Activated CD4-positive, alpha-beta T cell treated with anti-CD3 and anti-CD28 coated beads for 36 hours (primary cell): ENCODE data around the gene NOB1. TPM values are rescaled to one million over a fixed set of nuclear protein-coding genes. Genes with fewer than 3 reads are reported as not detected.
A peak's percentile ranks its signal among the peaks of the same experiment; 100 is the strongest.
"Not testable (repeated sequence)": the region's sequence is repeated elsewhere in the genome, so short reads cannot be mapped to it uniquely, and the experiment has no call there.

Source experiments
- ATAC-seq: fragments of 200-7000 bp; cut with Tn5 transposase; one replicate; pipeline ENCODE4 v1.10.0; 2021; ENCODE audit warnings: mild to moderate bottlenecking, moderate library complexity
- CTCF ChIA-PET: fragments of 350-600 bp; sonication (Branson Sonifier 250); formaldehyde crosslinking; loops from one replicate; lab custom pipeline; 2021; ENCODE audit warnings: antibody characterized with exemption; lab: Charles Lee
- POLR2A ChIA-PET: fragments of 350-600 bp; sonication (Branson Sonifier 250); formaldehyde crosslinking; loops from one replicate; lab custom pipeline; 2021; ENCODE audit warnings: antibody characterized with exemption, inconsistent platforms; lab: Charles Lee
- DNase-seq: peaks from one replicate; pipeline ENCODE4 v3.0.0-alpha.2; 2020
- H3K27ac Mint-ChIP-seq: one replicate; pipeline ENCODE4 v1.8.0; 2021; ENCODE audit warnings: mixed read lengths
- H3K27me3 Mint-ChIP-seq: one replicate; pipeline ENCODE4 v1.8.0; 2021; ENCODE audit warnings: mixed read lengths
- H3K36me3 Mint-ChIP-seq: one replicate; pipeline ENCODE4 v1.8.0; 2021; ENCODE audit warnings: low read depth, mixed read lengths
- H3K4me1 Mint-ChIP-seq: one replicate; pipeline ENCODE4 v1.8.0; 2021; ENCODE audit warnings: mixed read lengths
- H3K4me3 Mint-ChIP-seq: one replicate; pipeline ENCODE4 v1.8.0; 2021; ENCODE audit warnings: mild to moderate bottlenecking, moderate library complexity, mixed read lengths
- H3K9me3 Mint-ChIP-seq: one replicate; pipeline ENCODE4 v1.8.0; 2021; ENCODE audit warnings: low read depth, mixed read lengths
- intact Hi-C, 2 experiments: fragments of 100-400 bp; cut with DNase I in 1 of 2; cut with micrococcal nuclease in 1 of 2; formaldehyde crosslinking; loops; one replicate each; pipeline versions ENCODE4 v1.14.2 to v1.15.1; 2022 to 2024; cut with DNase I, micrococcal nuclease
- total RNA-seq, 2 experiments: library from RNA; stranded (reverse); gene quantifications; one replicate each; pipeline ENCODE4 v1.2.3, GENCODE V29; 2021

The NOB1 gene
- 100 to 1,000 TPM; 109 to 112 TPM for total RNA-seq

DNA sequence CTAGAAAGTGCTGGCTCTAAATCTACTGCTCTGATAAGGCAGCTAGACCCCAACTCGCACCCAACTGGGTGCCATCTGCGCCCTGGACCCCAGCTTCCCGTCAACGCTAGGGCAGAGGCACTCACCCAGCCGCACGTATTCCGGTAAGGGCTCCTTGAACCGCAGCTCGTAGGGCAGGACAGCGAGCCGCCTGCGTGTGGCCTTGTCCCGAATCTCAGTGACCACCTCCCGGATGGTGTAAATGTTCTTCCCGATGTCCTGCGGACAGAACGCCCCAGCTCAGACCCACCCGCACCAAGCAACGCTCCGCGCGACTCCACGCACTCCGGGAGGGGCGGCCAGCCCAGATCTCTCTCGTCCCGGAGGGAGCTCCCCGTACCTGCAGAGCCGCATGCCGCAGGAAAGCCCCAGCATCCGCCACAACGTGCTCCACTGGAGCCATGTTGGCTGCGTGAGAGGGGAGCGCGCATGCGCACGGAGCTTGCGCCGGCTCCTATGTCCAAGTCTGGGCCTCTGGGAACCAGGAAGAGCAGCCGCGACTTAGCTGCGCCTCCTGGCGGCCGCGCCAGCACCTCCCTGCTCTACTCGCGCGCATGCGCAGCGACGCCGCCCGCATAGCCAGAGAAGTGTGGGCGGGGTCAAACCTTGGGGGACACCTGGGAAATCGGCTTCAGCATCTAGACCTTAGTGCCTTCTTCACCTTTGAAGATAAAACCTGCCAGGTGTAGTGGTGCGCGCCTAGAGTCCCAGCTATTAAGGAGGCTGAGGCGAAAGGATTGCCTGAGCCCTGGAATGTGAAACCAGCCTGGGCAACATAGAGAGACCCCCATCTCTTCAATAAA, at the start of gene NOB1:
TSS of gene NOB1 (minus strand) at position 458 of the 842 bp plus-strand sequence. CDS start at position 442, 16 bp downstream.
- peak within 1 kb of the TSS; percentile 98 for H3K27ac Mint-ChIP-seq
- DNase-seq (peak; percentile 99), ATAC-seq (peak; percentile 98)
- intact Hi-C loops: loop anchor here (1.0 to 2.0 kb wide), 7 partner anchors 28 to 444 kb away; partner anchors contain the start of genes NQO1 (in 2 of the 2), NFAT5 (in 1 of the 2) and VPS4A (in 1 of the 2)
- H3K9me3 Mint-ChIP-seq: no peaks in the 10 kb centered on the region
- H3K4me3 Mint-ChIP-seq: peak within 1 kb of the TSS; percentile 96
- POLR2A ChIA-PET: interaction anchor here (0.6 to 1.4 kb wide), 4 partner anchors 9 to 358 kb away, joined by 3 to 5 read pairs (median 3); partner anchors contain the start of gene NQO1
- CTCF ChIA-PET: interaction anchor here (0.6 to 3.1 kb wide), 29 partner anchors 8 to 881 kb away, joined by 3 to 40 read pairs (median 4); partner anchors contain the start of genes NQO1, TMED6 and WWP2
- H3K4me1 Mint-ChIP-seq: peaks cover 21% of the 10 kb centered on the region
- H3K36me3 Mint-ChIP-seq: peaks cover 34% of the 10 kb centered on the region
- H3K27me3 Mint-ChIP-seq: no peaks in the 10 kb centered on the region

DNA sequence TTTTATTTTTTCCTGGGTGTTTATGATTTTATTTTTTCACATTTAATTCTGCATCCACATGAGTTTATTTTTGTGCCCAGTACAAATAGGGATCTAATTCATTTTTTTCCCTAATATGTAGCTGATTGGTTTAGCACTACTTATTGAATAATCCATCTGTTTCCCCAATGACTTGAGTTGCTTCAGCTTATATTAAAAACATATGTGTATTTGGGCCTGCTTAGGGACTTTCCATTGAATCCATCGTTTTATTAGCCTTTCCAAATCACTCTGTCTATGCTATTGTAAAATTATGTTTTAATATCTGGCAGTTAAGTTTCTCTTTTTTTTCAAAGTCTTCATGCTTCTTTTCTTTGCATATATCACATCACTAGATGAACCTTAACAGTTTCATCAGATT, 49.6 kb upstream of the NOB1 start:
- H3K27me3 Mint-ChIP-seq: no peaks in the 10 kb centered on the region
- no peak overlapping the region for H3K27ac Mint-ChIP-seq
- DNase-seq: no peak
- ChIA-PET CTCF (no interaction called here), POLR2A (no interaction called here)
- H3K4me3 Mint-ChIP-seq: no peak overlapping the region
- intact Hi-C loops: no loop called here
- no peaks in the 10 kb centered on the region for H3K4me1 Mint-ChIP-seq
- peaks cover 14% of the 10 kb centered on the region for H3K36me3 Mint-ChIP-seq
- no peak for ATAC-seq
- no peaks in the 10 kb centered on the region for H3K9me3 Mint-ChIP-seq

DNA sequence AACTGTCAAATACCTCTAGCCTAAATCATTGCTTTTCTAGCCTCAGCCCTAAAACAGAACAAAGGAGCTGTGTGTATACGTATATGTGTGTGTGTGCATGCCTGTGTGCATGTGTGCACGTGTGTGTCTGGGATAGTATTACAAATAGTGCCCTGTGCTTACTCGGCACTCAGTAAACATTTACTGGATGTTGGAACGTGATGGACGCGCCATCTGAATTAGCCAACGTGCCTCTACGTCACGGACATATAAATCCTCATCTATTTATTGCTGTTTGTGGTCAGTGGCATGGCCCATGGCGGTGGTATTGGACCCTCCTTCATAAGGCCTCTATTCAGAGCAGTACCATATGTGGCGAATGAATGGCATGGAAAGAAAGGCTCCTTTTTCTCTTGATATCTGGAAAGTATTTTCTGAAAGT, 44.9 kb upstream of the NOB1 start:
- H3K9me3 Mint-ChIP-seq: no peaks in the 10 kb centered on the region
- DNase-seq (no peak), ATAC-seq (no peak)
- H3K36me3 Mint-ChIP-seq: peaks cover 17% of the 10 kb centered on the region
- H3K4me1 Mint-ChIP-seq: no peaks in the 10 kb centered on the region
- no peak overlapping the region for H3K4me3 Mint-ChIP-seq
- intact Hi-C loops: loop anchor here in 1 of 2 experiments (10.0 kb wide), 1 partner anchor 855 kb away; no protein-coding TSS in a partner anchor
- no peak overlapping the region for H3K27ac Mint-ChIP-seq
- ChIA-PET CTCF (no interaction called here), POLR2A (no interaction called here)
- H3K27me3 Mint-ChIP-seq: no peaks in the 10 kb centered on the region

DNA sequence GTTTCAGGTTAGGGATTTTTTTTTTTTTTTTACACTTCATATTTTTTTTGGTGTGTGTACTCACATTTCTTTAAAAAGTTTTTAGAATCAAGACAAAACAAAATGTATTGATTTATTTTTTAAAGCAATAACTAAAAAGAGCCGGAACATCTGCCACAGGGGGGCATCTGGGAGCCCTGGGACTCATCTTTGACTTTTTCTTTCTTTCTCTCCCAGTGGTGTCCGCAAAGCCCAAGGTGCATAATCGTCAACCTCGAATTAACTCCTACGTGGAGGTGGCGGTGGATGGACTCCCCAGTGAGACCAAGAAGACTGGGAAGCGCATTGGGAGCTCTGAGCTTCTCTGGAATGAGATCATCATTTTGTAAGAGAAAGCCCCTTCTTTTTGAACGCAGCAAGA, 43.7 kb upstream of the NOB1 start:
- POLR2A ChIA-PET: no interaction called here

DNA sequence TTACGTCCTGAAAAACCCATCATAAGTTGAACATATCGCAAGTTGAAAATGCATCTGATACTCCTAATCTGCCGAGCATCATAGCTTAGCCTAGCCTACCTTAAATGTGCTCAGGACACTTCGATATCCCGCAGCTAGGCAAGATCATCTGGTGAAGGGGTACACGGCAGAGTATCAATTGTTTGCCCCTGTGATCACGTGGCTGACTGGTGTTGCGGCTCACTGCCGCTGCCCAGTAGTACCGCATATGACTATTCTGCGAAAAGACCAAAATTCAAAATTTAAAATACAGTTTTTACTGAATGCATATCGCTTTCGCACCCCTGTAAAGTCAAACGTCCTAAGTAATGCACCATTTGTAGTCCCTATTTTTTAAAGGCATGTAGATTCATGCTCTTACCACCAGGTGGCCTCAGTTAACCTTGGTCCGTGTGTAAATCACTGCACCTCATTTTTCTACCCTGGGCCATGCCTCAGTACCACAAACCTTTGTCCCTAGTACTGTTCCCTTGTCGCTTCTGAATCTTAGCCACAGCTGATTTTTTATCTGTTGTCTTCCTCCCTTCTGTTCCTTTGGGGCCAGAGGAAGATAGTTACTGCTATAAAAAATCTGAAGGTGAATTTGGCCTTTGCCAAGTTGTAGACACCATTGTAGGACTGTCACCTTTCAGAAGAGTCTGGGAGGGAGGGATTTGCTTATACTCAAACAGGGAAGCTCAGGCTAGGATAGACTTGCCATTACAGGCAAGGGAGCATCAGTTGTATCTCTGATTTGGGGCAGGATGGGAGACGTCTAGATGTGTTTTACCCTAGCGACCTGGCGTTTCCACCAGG, 41.8 kb upstream of the NOB1 start:
- CTCF ChIA-PET: interaction anchor here (0.6 to 3.8 kb wide), 14 partner anchors 8 to 134 kb away, joined by 3 to 29 read pairs (median 5); partner anchors contain the start of gene NOB1
- Mint-ChIP-seq H3K9me3 (no peaks in the 10 kb centered on the region), H3K27ac (no peak overlapping the region), H3K4me1 (no peaks in the 10 kb centered on the region), H3K4me3 (no peak overlapping the region), H3K27me3 (no peaks in the 10 kb centered on the region), H3K36me3 (peaks cover 14% of the 10 kb centered on the region)
- DNase-seq (peak; percentile 30), ATAC-seq (peak; percentile 86)
- POLR2A ChIA-PET: no interaction called here
- intact Hi-C loops: loop anchor here (1.0 to 10.0 kb wide), 3 partner anchors 62 to 858 kb away; no protein-coding TSS in a partner anchor

More for the DNA sequence above, 43.7 kb upstream of the NOB1 start:
- DNase-seq (no peak), ATAC-seq (no peak)
- Mint-ChIP-seq H3K36me3 (peaks cover 16% of the 10 kb centered on the region), H3K4me3 (no peak overlapping the region), H3K4me1 (no peaks in the 10 kb centered on the region), H3K27me3 (no peaks in the 10 kb centered on the region), H3K27ac (no peak overlapping the region), H3K9me3 (no peaks in the 10 kb centered on the region)
- intact Hi-C loops: loop anchor here in 1 of 2 experiments (10.0 kb wide), 1 partner anchor 856 kb away; no protein-coding TSS in a partner anchor
- CTCF ChIA-PET: interaction anchor here (0.7 to 0.9 kb wide), 2 partner anchors 16 to 178 kb away, joined by 4 read pairs; no protein-coding TSS in a partner anchor

DNA sequence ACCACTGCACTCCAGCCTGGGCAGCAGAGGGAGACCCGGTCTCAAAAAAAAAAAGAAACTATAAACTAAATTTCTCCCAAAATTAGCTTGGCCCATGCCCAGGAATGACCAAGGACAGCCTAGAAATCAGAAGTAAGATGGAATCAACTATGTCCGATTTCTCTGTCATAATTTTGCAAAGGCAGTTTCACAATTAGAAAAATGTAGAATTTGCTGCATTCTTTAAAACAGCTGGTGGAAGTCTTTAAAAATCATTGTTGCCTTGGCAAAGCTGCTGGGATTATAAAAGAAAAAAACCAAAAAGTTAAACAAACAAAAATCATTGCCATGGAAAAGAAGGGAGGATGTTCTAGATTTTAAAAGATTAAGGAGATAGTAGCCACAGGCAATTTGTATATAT, 39.8 kb upstream of the NOB1 start:
- H3K27me3 Mint-ChIP-seq: no peaks in the 10 kb centered on the region
- CTCF ChIA-PET: interaction anchor here (0.6 to 3.8 kb wide), 8 partner anchors 13 to 226 kb away, joined by 3 to 29 read pairs (median 3); no protein-coding TSS in a partner anchor
- POLR2A ChIA-PET: interaction anchor here (0.6 to 0.7 kb wide), 2 partner anchors 26 to 677 kb away, joined by 3 to 4 read pairs; no protein-coding TSS in a partner anchor
- H3K36me3 Mint-ChIP-seq: peaks cover 13% of the 10 kb centered on the region
- H3K4me1 Mint-ChIP-seq: no peaks in the 10 kb centered on the region
- DNase-seq: no peak
- no peak overlapping the region for H3K4me3 Mint-ChIP-seq
- no peak overlapping the region for H3K27ac Mint-ChIP-seq
- intact Hi-C loops: loop anchor here in 1 of 2 experiments (10.0 kb wide), 1 partner anchor 860 kb away; no protein-coding TSS in a partner anchor
- ATAC-seq: no peak
- H3K9me3 Mint-ChIP-seq: no peaks in the 10 kb centered on the region

DNA sequence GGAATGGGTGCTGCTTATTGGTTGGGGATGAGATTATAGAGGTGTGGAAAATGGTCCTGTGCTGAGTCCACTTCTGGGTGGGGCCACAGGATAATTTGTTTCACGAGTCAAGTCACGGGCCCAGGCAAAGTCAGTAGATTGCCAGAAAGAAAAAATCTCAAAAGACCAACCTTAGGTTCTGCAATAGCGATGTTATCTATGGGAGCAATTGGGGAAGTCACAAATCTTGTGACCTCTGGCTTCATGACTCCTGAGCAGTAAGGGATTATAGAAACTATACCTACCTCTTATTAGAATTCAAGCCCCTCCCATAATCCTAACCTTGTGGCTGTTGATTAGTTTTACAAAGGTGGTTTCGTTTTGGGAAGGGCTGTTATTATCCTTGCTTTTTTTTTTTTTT, 38.8 kb upstream of the NOB1 start:
- ATAC-seq (no peak), DNase-seq (no peak)
- Mint-ChIP-seq H3K27me3 (no peaks in the 10 kb centered on the region), H3K36me3 (peaks cover 9% of the 10 kb centered on the region), H3K9me3 (no peaks in the 10 kb centered on the region), H3K4me1 (no peaks in the 10 kb centered on the region), H3K4me3 (no peak overlapping the region), H3K27ac (no peak overlapping the region)
- intact Hi-C loops: loop anchor here in 1 of 2 experiments (10.0 kb wide), 1 partner anchor 861 kb away; no protein-coding TSS in a partner anchor
- ChIA-PET CTCF (interaction anchor here (0.6 to 1.7 kb wide), 3 partner anchors 19 to 137 kb away, joined by 3 to 5 read pairs (median 3); no protein-coding TSS in a partner anchor), POLR2A (no interaction called here)

DNA sequence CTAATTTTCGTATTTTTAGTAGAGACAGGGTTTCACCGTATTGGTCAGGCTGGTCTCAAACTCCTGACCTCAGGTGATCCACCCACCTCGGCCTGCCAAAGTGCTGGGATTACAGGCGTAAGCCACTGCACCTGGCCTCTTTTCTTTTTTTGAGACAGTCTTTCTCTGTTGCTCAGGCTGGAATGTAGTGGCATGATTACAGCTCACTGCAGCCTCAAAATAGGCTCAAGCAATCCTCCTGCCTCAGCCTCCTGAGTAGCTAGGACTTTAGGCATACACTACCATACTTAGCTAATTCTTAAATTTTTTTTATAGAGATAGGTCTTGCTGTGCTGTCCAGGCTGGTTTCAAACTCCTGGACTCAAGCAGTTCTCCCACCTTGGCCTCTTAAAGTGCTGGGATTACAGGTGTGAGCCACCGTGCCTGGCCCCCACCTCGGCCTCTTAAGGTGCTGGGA, 36.7 kb upstream of the NOB1 start:
- ATAC-seq, POLR2A ChIA-PET, H3K27ac Mint-ChIP-seq, H3K27me3 Mint-ChIP-seq, H3K9me3 Mint-ChIP-seq, H3K4me3 Mint-ChIP-seq, DNase-seq, H3K4me1 Mint-ChIP-seq: not testable (repeated sequence)
- intact Hi-C loops: loop anchor here in 1 of 2 experiments (10.0 kb wide), 1 partner anchor 863 kb away; no protein-coding TSS in a partner anchor
- CTCF ChIA-PET: interaction anchor here (0.6 to 1.1 kb wide), 5 partner anchors 9 to 398 kb away, joined by 3 read pairs; no protein-coding TSS in a partner anchor
- peaks cover 16% of the 10 kb centered on the region for H3K36me3 Mint-ChIP-seq

DNA sequence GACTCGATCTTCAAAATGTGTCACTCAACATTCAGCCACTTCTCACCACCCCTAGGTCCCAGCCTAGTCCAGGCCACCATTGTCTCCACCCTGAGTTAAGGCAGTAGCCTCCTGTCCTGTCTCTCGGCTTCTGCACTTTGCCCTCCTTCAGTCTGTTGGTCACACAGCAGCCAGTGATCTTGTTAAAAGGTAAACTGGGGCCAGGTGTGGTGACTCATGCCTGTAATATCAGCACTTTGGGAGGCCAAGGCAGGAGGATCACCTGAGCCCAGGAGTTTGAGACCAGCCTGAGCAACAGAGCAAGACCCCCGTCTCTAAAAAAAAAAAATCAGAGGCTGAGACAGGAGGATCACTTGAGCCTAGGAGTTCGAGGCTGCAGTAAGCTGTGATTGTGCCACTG, 33.2 kb upstream of the NOB1 start:
- Mint-ChIP-seq H3K9me3 (no peaks in the 10 kb centered on the region), H3K36me3 (peaks cover 22% of the 10 kb centered on the region), H3K4me3 (no peak overlapping the region), H3K27me3 (no peaks in the 10 kb centered on the region), H3K4me1 (no peaks in the 10 kb centered on the region), H3K27ac (peak overlapping the region; percentile 37)
- ChIA-PET CTCF (no interaction called here), POLR2A (no interaction called here)
- no peak for DNase-seq
- intact Hi-C loops: no loop called here
- ATAC-seq: no peak

DNA sequence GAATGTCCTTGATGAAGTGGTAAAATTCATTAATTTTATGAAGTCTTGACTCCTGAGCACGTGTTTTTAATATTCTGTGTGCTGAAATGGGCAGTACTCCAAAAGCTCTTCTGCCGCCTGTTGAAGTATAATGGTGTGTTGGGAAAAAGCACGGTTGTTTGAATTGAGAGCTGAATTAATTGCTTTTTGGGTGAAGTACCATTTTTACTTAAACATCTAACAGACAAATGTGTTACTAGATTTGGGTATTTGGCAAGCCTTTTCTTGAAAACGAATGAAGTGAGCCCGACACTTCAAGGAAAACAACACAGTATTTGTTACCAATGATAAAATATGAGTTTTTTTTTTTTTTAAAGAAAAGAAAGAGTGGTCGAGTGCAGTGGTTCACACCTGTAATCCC, 29.9 kb upstream of the NOB1 start:
- intact Hi-C loops: no loop called here
- DNase-seq (no peak), ATAC-seq (no peak)
- no peaks in the 10 kb centered on the region for H3K27me3 Mint-ChIP-seq
- ChIA-PET POLR2A (no interaction called here), CTCF (interaction anchor here (0.7 kb wide), 1 partner anchor 1535 kb away, joined by 3 read pairs; no protein-coding TSS in a partner anchor)
- H3K4me3 Mint-ChIP-seq: no peak overlapping the region
- no peaks in the 10 kb centered on the region for H3K9me3 Mint-ChIP-seq
- H3K36me3 Mint-ChIP-seq: peaks cover 19% of the 10 kb centered on the region
- no peak overlapping the region for H3K27ac Mint-ChIP-seq
- H3K4me1 Mint-ChIP-seq: peaks cover 4% of the 10 kb centered on the region
